ENCODE data around the gene YIF1A. TPM values are rescaled to one million over a fixed set of nuclear protein-coding genes. Genes with fewer than 3 reads are reported as not detected.

Gene YIF1A
- total RNA-seq, 1 donor from 2014 or later, result 106 TPM

GRCh38 chr11:66264383-66264782 lies 24.6 kb downstream of the YIF1A start:
- no peak for TF ChIP-seq CTCF (conservative IDR thresholded peaks at IDR 0.05; ENCODE audit: low read depth, low read length)
- DNase-seq (ENCODE audit: low read depth), result no peak
- no peak overlapping the region for H3K4me3 ChIP-seq (ENCODE audit: low read depth, low read length)

GRCh38 chr11:66263785-66264184 lies 25.2 kb downstream of the YIF1A start:
- H3K4me3 ChIP-seq (ENCODE audit: low read depth, low read length), result no peak overlapping the region
- DNase-seq (ENCODE audit: low read depth), result no peak
- TF ChIP-seq CTCF (conservative IDR thresholded peaks at IDR 0.05; ENCODE audit: low read depth, low read length), result no peak

GRCh38 chr11:66263231-66263630 lies 25.7 kb downstream of the YIF1A start:
- no peak for TF ChIP-seq CTCF (conservative IDR thresholded peaks at IDR 0.05; ENCODE audit: low read depth, low read length)
- DNase-seq (ENCODE audit: low read depth), result no peak
- no peak overlapping the region for H3K4me3 ChIP-seq (ENCODE audit: low read depth, low read length)

- TF ChIP-seq CTCF (conservative IDR thresholded peaks at IDR 0.05; ENCODE audit: low read depth, low read length), result no peak
- no peak for DNase-seq (ENCODE audit: low read depth)
- no peak overlapping the region for H3K4me3 ChIP-seq (ENCODE audit: low read depth, low read length)
Observed at GRCh38 chr11:66262696-66263095, 26.2 kb downstream of the YIF1A start.

- TF ChIP-seq CTCF (conservative IDR thresholded peaks at IDR 0.05; ENCODE audit: low read depth, low read length), result no peak
- no peak overlapping the region for H3K4me3 ChIP-seq (ENCODE audit: low read depth, low read length)
- no peak for DNase-seq (ENCODE audit: low read depth)
Observed at GRCh38 chr11:66262191-66262590, 26.8 kb downstream of the YIF1A start.

GRCh38 chr11:66261578-66261977 lies 27.4 kb downstream of the YIF1A start:
- H3K4me3 ChIP-seq (ENCODE audit: low read depth, low read length), result no peak overlapping the region
- DNase-seq (ENCODE audit: low read depth), result no peak
- no peak for TF ChIP-seq CTCF (conservative IDR thresholded peaks at IDR 0.05; ENCODE audit: low read depth, low read length)

- no peak for DNase-seq (ENCODE audit: low read depth)
- no peak overlapping the region for H3K4me3 ChIP-seq (ENCODE audit: low read depth, low read length)
- TF ChIP-seq CTCF (conservative IDR thresholded peaks at IDR 0.05; ENCODE audit: low read depth, low read length), result no peak
Observed at GRCh38 chr11:66259956-66260355, 29.0 kb downstream of the YIF1A start.
